GM12874 (cell line): ENCODE results near the gene TPX2.

Experiments used
- TF ChIP-seq, protein P1 (sequence below): IDR thresholded peaks from 2 replicates; pipeline ENCODE4 v1.5.1; 2011; ENCODE audit warnings: low read depth, mild to moderate bottlenecking, control low read depth, low read length, moderate library complexity; ENCODE audit not compliant: insufficient read depth

TPX2 gene

GRCh38 chr20:31708736-31709534 lies 30.2 kb upstream of the TPX2 start:
- TF ChIP-seq, protein P1, sequence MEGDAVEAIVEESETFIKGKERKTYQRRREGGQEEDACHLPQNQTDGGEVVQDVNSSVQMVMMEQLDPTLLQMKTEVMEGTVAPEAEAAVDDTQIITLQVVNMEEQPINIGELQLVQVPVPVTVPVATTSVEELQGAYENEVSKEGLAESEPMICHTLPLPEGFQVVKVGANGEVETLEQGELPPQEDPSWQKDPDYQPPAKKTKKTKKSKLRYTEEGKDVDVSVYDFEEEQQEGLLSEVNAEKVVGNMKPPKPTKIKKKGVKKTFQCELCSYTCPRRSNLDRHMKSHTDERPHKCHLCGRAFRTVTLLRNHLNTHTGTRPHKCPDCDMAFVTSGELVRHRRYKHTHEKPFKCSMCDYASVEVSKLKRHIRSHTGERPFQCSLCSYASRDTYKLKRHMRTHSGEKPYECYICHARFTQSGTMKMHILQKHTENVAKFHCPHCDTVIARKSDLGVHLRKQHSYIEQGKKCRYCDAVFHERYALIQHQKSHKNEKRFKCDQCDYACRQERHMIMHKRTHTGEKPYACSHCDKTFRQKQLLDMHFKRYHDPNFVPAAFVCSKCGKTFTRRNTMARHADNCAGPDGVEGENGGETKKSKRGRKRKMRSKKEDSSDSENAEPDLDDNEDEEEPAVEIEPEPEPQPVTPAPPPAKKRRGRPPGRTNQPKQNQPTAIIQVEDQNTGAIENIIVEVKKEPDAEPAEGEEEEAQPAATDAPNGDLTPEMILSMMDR = no peak

DNA sequence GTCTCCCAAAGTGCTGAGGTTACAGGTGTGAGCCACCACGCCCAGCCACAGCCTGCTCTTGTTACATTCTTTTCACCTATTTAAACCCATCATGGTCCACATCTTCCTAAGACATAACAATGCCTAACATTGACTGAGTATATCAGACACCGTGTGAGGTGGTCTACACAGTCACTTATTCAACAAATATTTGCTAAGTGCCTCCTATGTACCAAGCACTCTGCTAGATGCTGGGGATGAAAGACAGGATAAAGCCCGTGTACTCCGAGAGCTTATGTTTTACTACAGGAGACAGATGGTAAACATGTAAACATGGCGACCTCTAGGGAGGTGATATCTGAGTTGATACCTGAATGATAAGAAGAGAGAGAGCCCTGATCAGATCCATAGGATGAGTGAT lies 29.2 kb upstream of the TPX2 start:
- TF ChIP-seq, protein P1 = no peak

- TF ChIP-seq, protein P1 = no peak
Measured at GRCh38 chr20:31710423-31711108, 28.5 kb upstream of the TPX2 start.

- TF ChIP-seq, protein P1 = no peak
Measured at GRCh38 chr20:31711179-31712111, 27.6 kb upstream of the TPX2 start.

GRCh38 chr20:31712112-31712553 lies 27.0 kb upstream of the TPX2 start:
- TF ChIP-seq, protein P1 = no peak

- TF ChIP-seq, protein P1 = no peak
Measured at GRCh38 chr20:31712564-31713311, 26.4 kb upstream of the TPX2 start.
